ENCODE results near the gene PHACTR2. TPM values are rescaled to one million over a fixed set of nuclear protein-coding genes. Genes with fewer than 3 reads are reported as not detected.

PHACTR2 gene
- total and polyA plus RNA-seq, 2 of the 13 experiments (the other 11 are each of a cell fraction or from before 2014, with no cell fraction given) = 11.3 to 28.2 TPM

DNA sequence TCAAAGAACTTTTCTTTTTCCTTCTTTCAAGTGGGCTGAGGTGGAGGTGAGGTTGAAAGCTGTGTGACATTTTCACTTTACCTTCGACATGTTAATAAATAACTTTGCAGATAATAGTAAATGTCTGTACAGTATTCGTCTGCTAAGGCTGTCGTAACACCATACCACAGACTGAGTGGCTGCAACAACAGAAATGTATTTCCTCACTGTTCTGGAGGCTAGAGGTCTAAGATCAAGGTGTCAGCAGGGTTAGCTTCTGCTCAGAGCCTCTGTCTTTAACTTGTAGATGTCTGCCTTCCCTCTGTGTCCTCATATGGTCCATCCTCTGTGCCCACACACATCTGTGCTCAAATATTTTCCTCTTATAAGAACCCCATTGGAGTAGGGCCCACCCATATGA is 14.9 kb downstream of the PHACTR2 start (continued):
- TF ChIP-seq, protein P1, sequence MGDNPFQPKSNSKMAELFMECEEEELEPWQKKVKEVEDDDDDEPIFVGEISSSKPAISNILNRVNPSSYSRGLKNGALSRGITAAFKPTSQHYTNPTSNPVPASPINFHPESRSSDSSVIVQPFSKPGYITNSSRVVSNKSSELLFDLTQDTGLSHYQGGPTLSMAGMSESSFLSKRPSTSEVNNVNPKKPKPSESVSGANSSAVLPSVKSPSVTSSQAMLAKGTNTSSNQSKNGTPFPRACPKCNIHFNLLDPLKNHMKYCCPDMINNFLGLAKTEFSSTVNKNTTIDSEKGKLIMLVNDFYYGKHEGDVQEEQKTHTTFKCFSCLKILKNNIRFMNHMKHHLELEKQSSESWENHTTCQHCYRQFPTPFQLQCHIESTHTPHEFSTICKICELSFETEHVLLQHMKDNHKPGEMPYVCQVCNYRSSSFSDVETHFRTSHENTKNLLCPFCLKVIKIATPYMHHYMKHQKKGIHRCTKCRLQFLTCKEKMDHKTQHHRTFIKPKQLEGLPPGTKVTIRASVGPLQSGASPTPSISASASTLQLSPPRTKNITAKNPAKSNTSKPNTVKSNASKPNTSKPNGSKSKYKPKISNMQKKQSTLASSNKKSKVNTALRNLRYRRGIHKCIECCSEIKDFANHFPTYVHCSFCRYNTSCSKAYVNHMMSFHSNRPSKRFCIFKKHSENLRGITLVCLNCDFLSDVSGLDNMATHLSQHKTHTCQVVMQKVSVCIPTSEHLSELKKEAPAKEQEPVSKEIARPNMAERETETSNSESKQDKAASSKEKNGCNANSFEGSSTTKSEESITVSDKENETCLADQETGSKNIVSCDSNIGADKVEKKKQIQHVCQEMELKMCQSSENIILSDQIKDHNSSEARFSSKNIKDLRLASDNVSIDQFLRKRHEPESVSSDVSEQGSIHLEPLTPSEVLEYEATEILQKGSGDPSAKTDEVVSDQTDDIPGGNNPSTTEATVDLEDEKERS (CRISPR knock-in tag; IDR thresholded peaks at IDR 0.05) = peak; percentile 99
- TF ChIP-seq ZBTB33 (CRISPR knock-in tag; IDR thresholded peaks at IDR 0.05) (peak; percentile 70; the same call in 1 of the 2 replicates), SAFB2 (CRISPR knock-in tag; IDR thresholded peaks at IDR 0.05; ENCODE audit: borderline replicate concordance, low read depth) (no peak), ARID5B (CRISPR knock-in tag; IDR thresholded peaks at IDR 0.05) (peak; percentile 98), KMT2A (CRISPR knock-in tag; IDR thresholded peaks at IDR 0.05) (peak; percentile 72; the same call in 1 of the 2 replicates), ZNF567 (CRISPR knock-in tag; IDR thresholded peaks at IDR 0.05; ENCODE audit: borderline replicate concordance) (no peak), HINFP (CRISPR knock-in tag; IDR thresholded peaks at IDR 0.05; ENCODE audit: low read depth) (peak; percentile 54; the same call in 1 of the 2 replicates), PCBP1 (IDR thresholded peaks at IDR 0.05; ENCODE audit: borderline replicate concordance, low read depth, low read length) (no peak), ZNF256 (CRISPR knock-in tag; conservative IDR thresholded peaks at IDR 0.05) (no peak), GPN1 (CRISPR knock-in tag; IDR thresholded peaks at IDR 0.05; ENCODE audit: borderline replicate concordance) (no peak), KMT2B (CRISPR knock-in tag; IDR thresholded peaks at IDR 0.05) (peak; percentile 83), ZBTB8A (CRISPR knock-in tag; IDR thresholded peaks at IDR 0.05; ENCODE audit: borderline replicate concordance, low read depth) (no peak), PRPF4 (IDR thresholded peaks at IDR 0.05; ENCODE audit: low read depth, low read length, poor library complexity, severe bottlenecking) (no peak)
- TF ChIP-seq, protein P2, sequence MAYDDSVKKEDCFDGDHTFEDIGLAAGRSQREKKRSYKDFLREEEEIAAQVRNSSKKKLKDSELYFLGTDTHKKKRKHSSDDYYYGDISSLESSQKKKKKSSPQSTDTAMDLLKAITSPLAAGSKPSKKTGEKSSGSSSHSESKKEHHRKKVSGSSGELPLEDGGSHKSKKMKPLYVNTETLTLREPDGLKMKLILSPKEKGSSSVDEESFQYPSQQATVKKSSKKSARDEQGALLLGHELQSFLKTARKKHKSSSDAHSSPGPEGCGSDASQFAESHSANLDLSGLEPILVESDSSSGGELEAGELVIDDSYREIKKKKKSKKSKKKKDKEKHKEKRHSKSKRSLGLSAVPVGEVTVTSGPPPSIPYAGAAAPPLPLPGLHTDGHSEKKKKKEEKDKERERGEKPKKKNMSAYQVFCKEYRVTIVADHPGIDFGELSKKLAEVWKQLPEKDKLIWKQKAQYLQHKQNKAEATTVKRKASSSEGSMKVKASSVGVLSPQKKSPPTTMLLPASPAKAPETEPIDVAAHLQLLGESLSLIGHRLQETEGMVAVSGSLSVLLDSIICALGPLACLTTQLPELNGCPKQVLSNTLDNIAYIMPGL (CRISPR knock-in tag; IDR thresholded peaks at IDR 0.05; ENCODE audit: borderline replicate concordance in 1 of 2, low read depth in 1 of 2) = peak in 1 of 2 experiments; percentile 57; a peak in 2 of 4 replicates

Data from HepG2 (cell line).